Measurements from ENCODE around the gene UXT.

DNA sequence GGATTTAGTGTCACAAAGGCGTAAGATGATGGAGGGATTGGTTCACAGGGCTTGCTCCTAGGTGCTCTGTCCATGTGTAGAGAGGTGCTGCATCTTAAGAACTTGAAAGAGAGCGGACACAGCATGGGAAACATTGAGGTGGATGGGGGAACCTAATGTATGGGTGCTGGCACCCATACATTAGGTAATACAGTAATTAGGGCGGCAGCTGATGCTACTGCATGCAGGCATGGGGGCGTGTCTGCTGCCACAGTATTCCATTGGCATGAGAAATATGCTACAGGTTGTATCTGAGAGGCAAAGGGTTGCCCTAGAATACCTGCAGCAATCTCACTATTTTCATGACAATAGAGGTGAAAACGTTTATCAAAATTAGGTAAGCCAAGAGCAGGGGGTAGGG is 45.8 kb upstream of the UXT start:
- TF ChIP-seq TAF1 (IDR thresholded peaks at IDR 0.05; ENCODE audit: low read depth) (no peak), EZH2 (IDR thresholded peaks at IDR 0.05; ENCODE audit: borderline replicate concordance, insufficient read depth, low read length, poor library complexity, severe bottlenecking) (no peak), POLR2AphosphoS5 (IDR thresholded peaks at IDR 0.05) (no peak)
- TF ChIP-seq, protein P1, sequence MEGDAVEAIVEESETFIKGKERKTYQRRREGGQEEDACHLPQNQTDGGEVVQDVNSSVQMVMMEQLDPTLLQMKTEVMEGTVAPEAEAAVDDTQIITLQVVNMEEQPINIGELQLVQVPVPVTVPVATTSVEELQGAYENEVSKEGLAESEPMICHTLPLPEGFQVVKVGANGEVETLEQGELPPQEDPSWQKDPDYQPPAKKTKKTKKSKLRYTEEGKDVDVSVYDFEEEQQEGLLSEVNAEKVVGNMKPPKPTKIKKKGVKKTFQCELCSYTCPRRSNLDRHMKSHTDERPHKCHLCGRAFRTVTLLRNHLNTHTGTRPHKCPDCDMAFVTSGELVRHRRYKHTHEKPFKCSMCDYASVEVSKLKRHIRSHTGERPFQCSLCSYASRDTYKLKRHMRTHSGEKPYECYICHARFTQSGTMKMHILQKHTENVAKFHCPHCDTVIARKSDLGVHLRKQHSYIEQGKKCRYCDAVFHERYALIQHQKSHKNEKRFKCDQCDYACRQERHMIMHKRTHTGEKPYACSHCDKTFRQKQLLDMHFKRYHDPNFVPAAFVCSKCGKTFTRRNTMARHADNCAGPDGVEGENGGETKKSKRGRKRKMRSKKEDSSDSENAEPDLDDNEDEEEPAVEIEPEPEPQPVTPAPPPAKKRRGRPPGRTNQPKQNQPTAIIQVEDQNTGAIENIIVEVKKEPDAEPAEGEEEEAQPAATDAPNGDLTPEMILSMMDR (IDR thresholded peaks at IDR 0.05; ENCODE audit: poor library complexity, severe bottlenecking): no peak
- TF ChIP-seq, protein P2, sequence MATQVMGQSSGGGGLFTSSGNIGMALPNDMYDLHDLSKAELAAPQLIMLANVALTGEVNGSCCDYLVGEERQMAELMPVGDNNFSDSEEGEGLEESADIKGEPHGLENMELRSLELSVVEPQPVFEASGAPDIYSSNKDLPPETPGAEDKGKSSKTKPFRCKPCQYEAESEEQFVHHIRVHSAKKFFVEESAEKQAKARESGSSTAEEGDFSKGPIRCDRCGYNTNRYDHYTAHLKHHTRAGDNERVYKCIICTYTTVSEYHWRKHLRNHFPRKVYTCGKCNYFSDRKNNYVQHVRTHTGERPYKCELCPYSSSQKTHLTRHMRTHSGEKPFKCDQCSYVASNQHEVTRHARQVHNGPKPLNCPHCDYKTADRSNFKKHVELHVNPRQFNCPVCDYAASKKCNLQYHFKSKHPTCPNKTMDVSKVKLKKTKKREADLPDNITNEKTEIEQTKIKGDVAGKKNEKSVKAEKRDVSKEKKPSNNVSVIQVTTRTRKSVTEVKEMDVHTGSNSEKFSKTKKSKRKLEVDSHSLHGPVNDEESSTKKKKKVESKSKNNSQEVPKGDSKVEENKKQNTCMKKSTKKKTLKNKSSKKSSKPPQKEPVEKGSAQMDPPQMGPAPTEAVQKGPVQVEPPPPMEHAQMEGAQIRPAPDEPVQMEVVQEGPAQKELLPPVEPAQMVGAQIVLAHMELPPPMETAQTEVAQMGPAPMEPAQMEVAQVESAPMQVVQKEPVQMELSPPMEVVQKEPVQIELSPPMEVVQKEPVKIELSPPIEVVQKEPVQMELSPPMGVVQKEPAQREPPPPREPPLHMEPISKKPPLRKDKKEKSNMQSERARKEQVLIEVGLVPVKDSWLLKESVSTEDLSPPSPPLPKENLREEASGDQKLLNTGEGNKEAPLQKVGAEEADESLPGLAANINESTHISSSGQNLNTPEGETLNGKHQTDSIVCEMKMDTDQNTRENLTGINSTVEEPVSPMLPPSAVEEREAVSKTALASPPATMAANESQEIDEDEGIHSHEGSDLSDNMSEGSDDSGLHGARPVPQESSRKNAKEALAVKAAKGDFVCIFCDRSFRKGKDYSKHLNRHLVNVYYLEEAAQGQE (IDR thresholded peaks at IDR 0.05; ENCODE audit: borderline replicate concordance): no peak
